Osteoblast (primary cell): ENCODE measurements around the gene PLS1. TPM values are rescaled to one million over a fixed set of nuclear protein-coding genes. Genes with fewer than 3 reads are reported as not detected.

Experiments used
- DNase-seq: peaks from one replicate; pipeline ENCODE4 v3.0.0; 2011; ENCODE audit warnings: low spot score, mixed read lengths; ENCODE audit not compliant: insufficient read length; ENCODE audit errors: missing footprints
- H2AFZ ChIP-seq: 2 replicates; pipeline ENCODE4 v1.6.0; 2011; ENCODE audit warnings: mild to moderate bottlenecking, low read length
- H3K27ac ChIP-seq: 2 replicates; pipeline ENCODE4 v1.5.1; 2011; ENCODE audit warnings: mild to moderate bottlenecking, low read depth, low read length, moderate library complexity
- H3K27me3 ChIP-seq: 2 replicates; pipeline ENCODE4 v1.6.0; 2012; ENCODE audit warnings: mild to moderate bottlenecking, control low read depth, inconsistent platforms, low read length, moderate library complexity; ENCODE audit not compliant: insufficient read depth
- H3K36me3 ChIP-seq: 2 replicates; pipeline ENCODE4 v1.5.1; 2011; ENCODE audit warnings: mild to moderate bottlenecking, low read length, control low read depth, moderate library complexity; ENCODE audit not compliant: insufficient read depth
- H3K4me1 ChIP-seq: 2 replicates; pipeline ENCODE4 v1.5.1; 2011; ENCODE audit warnings: mild to moderate bottlenecking, low read length, control low read depth, moderate library complexity; ENCODE audit not compliant: insufficient read depth
- H3K4me2 ChIP-seq: 2 replicates; pipeline ENCODE4 v1.6.0; 2011; ENCODE audit warnings: mild to moderate bottlenecking, low read length; ENCODE audit not compliant: insufficient read depth
- H3K4me3 ChIP-seq: fragments of 200-600 bp; sonication (generic); 3 replicates; pipeline ENCODE4 v1.5.1; 2012; ENCODE audit warnings: mild to moderate bottlenecking, low read length, inconsistent platforms; ENCODE audit not compliant: insufficient read depth
- H3K79me2 ChIP-seq: 2 replicates; pipeline ENCODE4 v1.6.0; 2012; ENCODE audit warnings: mild to moderate bottlenecking, low read length, control low read depth, inconsistent platforms; ENCODE audit not compliant: insufficient read depth
- H3K9me3 ChIP-seq: 2 replicates; pipeline ENCODE4 v1.5.1; 2011; ENCODE audit warnings: low read depth, low read length, control low read depth
- H4K20me1 ChIP-seq: 2 replicates; pipeline ENCODE4 v1.6.0; 2012; ENCODE audit warnings: mild to moderate bottlenecking, low read length, control low read depth; ENCODE audit not compliant: insufficient read depth
- total RNA-seq: library from RNA; depleted of rRNA; stranded (reverse); fragments of >200 nt; gene quantifications from 2 replicates; pipeline ENCODE4 v1.2.3, GENCODE V29; 2012
- TF ChIP-seq, protein P1 (sequence below): IDR thresholded peaks from 2 replicates; pipeline ENCODE4 v1.5.1; 2011; ENCODE audit warnings: mild to moderate bottlenecking, low read depth, low read length, moderate library complexity; ENCODE audit errors: extremely low read depth

PLS1 gene
- total RNA-seq, 1 donor = 1.1 TPM

DNA sequence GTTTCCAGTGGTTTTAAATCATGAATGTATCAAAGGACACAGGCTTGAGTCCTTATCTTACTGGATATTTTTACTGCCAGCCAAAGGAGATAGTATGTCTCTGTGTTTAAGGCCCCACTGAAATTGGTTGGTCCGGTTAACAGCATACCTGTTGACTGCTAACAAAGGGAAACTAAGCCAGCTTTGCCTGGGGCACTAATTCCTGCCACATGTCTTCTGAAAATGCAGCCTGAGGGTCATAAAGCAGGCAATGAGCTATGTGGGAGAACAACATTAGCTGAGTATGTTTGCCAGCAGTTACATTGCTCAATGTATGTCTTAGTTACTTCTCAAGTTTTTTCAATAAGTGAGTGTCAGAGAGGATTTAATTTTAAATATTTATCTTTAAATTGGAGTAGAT lies 12.4 kb downstream of the PLS1 start:
- TF ChIP-seq, protein P1, sequence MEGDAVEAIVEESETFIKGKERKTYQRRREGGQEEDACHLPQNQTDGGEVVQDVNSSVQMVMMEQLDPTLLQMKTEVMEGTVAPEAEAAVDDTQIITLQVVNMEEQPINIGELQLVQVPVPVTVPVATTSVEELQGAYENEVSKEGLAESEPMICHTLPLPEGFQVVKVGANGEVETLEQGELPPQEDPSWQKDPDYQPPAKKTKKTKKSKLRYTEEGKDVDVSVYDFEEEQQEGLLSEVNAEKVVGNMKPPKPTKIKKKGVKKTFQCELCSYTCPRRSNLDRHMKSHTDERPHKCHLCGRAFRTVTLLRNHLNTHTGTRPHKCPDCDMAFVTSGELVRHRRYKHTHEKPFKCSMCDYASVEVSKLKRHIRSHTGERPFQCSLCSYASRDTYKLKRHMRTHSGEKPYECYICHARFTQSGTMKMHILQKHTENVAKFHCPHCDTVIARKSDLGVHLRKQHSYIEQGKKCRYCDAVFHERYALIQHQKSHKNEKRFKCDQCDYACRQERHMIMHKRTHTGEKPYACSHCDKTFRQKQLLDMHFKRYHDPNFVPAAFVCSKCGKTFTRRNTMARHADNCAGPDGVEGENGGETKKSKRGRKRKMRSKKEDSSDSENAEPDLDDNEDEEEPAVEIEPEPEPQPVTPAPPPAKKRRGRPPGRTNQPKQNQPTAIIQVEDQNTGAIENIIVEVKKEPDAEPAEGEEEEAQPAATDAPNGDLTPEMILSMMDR = no peak
- no peak overlapping the region for H3K4me3 ChIP-seq
- H3K79me2 ChIP-seq = no peaks in the 10 kb centered on the region
- no peaks in the 10 kb centered on the region for H3K9me3 ChIP-seq
- H3K27ac ChIP-seq = no peak overlapping the region
- H4K20me1 ChIP-seq = no peaks in the 10 kb centered on the region
- no peak overlapping the region for H3K4me2 ChIP-seq
- no peaks in the 10 kb centered on the region for H3K36me3 ChIP-seq
- no peaks in the 10 kb centered on the region for H3K27me3 ChIP-seq
- no peak for DNase-seq
- H2AFZ ChIP-seq = no peak overlapping the region
- H3K4me1 ChIP-seq = no peaks in the 10 kb centered on the region

DNA sequence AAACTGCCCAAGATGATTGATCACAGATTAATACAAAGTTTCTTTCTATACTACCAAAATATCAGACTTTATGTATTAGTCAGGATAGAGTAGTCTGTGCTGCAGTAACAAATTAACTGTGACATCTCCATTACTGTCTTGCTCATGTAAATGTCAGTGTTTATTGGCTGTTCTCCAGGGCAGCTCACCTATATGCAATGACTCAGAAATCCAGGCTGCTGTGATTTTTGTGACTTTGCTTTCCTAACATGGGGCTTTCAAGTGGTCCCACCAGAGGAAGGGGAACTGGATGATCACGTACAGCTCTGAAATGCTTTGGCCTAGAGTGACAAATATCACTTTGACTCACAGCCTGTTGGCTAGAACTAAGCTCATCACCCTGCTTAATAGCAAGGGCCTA lies 12.9 kb downstream of the PLS1 start:
- H3K27ac ChIP-seq = no peak overlapping the region
- H3K36me3 ChIP-seq = no peaks in the 10 kb centered on the region
- H2AFZ ChIP-seq = no peak overlapping the region
- H3K4me3 ChIP-seq = no peak overlapping the region
- TF ChIP-seq, protein P1 = no peak
- H3K9me3 ChIP-seq = no peaks in the 10 kb centered on the region
- no peaks in the 10 kb centered on the region for H3K27me3 ChIP-seq
- no peak for DNase-seq
- no peaks in the 10 kb centered on the region for H3K4me1 ChIP-seq
- H3K79me2 ChIP-seq = no peaks in the 10 kb centered on the region
- H4K20me1 ChIP-seq = no peaks in the 10 kb centered on the region
- H3K4me2 ChIP-seq = no peak overlapping the region

DNA sequence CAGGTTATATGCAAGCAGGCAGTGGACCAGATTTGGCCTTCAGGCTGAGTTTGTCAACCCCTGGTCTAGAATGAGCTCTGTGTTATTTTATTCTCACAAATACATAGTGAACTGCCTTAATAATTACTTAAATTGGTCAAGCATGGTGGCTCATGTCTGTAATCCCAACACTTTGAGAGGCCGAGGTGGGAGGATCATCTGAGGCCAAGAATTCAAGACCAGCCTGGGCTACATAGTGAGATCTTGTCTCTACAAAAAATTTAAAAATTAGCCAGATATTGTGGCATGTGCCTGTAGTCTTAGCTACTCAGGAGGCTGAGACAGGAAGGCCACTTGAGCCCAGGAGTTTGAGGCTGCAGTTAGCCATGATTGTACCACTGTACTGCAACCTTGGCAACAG lies 15.0 kb downstream of the PLS1 start:
- Histone ChIP-seq H3K36me3 (no peaks in the 10 kb centered on the region), H2AFZ (no peak overlapping the region), H3K4me2 (no peak overlapping the region), H3K4me3 (no peak overlapping the region), H3K79me2 (no peaks in the 10 kb centered on the region), H3K27me3 (no peaks in the 10 kb centered on the region), H3K9me3 (no peaks in the 10 kb centered on the region), H3K27ac (no peak overlapping the region), H3K4me1 (no peaks in the 10 kb centered on the region), H4K20me1 (no peaks in the 10 kb centered on the region)
- TF ChIP-seq, protein P1 = no peak
- no peak for DNase-seq

DNA sequence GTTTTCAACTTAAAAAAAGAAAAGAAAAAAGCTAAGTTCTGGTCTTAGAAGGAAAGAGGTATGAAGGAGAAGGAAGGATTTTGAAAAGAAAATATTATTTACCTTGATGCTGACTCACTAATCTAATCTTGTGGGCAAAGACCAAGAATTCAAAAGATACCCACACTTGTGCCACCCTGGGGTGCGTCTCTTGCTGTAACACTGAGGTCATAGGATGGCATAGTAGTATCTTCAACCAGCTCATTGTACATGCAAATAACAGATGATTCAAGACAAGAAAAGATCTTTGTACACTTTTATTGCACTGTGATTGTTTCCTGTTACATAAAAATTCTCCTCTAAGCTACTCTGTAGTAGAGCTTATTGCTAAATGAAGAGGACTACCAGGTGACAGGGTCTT lies 17.3 kb downstream of the PLS1 start:
- DNase-seq = no peak
- no peaks in the 10 kb centered on the region for H4K20me1 ChIP-seq
- H3K9me3 ChIP-seq = no peaks in the 10 kb centered on the region
- no peak overlapping the region for H3K4me3 ChIP-seq
- H3K79me2 ChIP-seq = no peaks in the 10 kb centered on the region
- H3K27ac ChIP-seq = no peak overlapping the region
- TF ChIP-seq, protein P1 = no peak
- no peaks in the 10 kb centered on the region for H3K36me3 ChIP-seq
- no peaks in the 10 kb centered on the region for H3K27me3 ChIP-seq
- H3K4me2 ChIP-seq = no peak overlapping the region
- no peak overlapping the region for H2AFZ ChIP-seq
- no peaks in the 10 kb centered on the region for H3K4me1 ChIP-seq
